A549 (cell line): ENCODE measurements around the gene FPR1. TPM values are rescaled to one million over a fixed set of nuclear protein-coding genes. Genes with fewer than 3 reads are reported as not detected.

Experiments used
- ATAC-seq, 2 experiments: fragments of 200-7000 bp in 1 of 2; fragments of >200 bp in 1 of 2; cut with Nextera tagmentation in 1 of 2; cut with Tn5 transposase in 1 of 2; 3 replicates each; pipeline versions ENCODE4 v1.8.0 to v1.9.1; 2018 to 2020; ENCODE audit warnings: mild to moderate bottlenecking in 1 of 2, moderate library complexity in 1 of 2
- CTCF ChIA-PET: fragments of 300-600 bp; sonication (Branson Sonifier 250); formaldehyde crosslinking; extraction: SDS; loops from one replicate; lab custom pipeline; 2021; ENCODE audit warnings: antibody characterized with exemption, inconsistent platforms; lab: Yijun Ruan, JAX
- POLR2A ChIA-PET: fragments of 350-600 bp; formaldehyde crosslinking; extraction: SDS; loops from one replicate; lab custom pipeline; 2021; ENCODE audit warnings: antibody characterized with exemption, inconsistent platforms; lab: Yijun Ruan, JAX
- DNase-seq, 2 experiments: peaks; one replicate each; pipeline versions ENCODE4 v3.0.0 to v3.0.0-alpha.2; 2011 to 2016; ENCODE audit warnings: low read depth in 1 of 2, low spot score in 1 of 2
- FAIRE-seq: peaks from 2 replicates; lab custom pipeline; 2011; peaks lifted over from hg19 to GRCh38; lab: Jason Lieb, UNC
- H3K27ac ChIP-seq, 2 experiments: fragments of >200 bp; sonication (Bioruptor Twin); formaldehyde crosslinking; 3 replicates each; pipeline ENCODE4 v1.5.1; 2016 to 2017
- H3K4me1 ChIP-seq: fragments of >200 bp; sonication (Bioruptor Twin); formaldehyde crosslinking; 3 replicates; pipeline ENCODE4 v1.6.1; 2016
- H3K4me2 ChIP-seq: fragments of >200 bp; sonication (Bioruptor Twin); formaldehyde crosslinking; 3 replicates; pipeline ENCODE4 v1.6.1; 2016
- H3K4me3 ChIP-seq: fragments of >200 bp; sonication (Bioruptor Twin); formaldehyde crosslinking; 3 replicates; pipeline ENCODE4 v1.5.1; 2016
- H3K9me3 ChIP-seq: fragments of >200 bp; sonication (Bioruptor Twin); formaldehyde crosslinking; 3 replicates; pipeline ENCODE4 v1.6.1; 2016
- BHLHE40 ChIP-seq: IDR thresholded peaks from 2 replicates; pipeline ENCODE4 v1.6.1; 2012; ENCODE audit warnings: low read depth, low read length, inconsistent platforms
- CHD2 ChIP-seq: fragments of 150-350 bp; IDR thresholded peaks from 2 replicates; pipeline ENCODE4 v1.6.1; 2014; ENCODE audit warnings: low read length; ENCODE audit not compliant: partially characterized antibody
- CHD4 ChIP-seq: fragments of 200-600 bp; sonication (generic); IDR thresholded peaks from 2 replicates; pipeline ENCODE4 v1.6.1; 2016; ENCODE audit warnings: antibody characterized with exemption, mild to moderate bottlenecking, borderline replicate concordance
- E2F6 ChIP-seq: IDR thresholded peaks from 2 replicates; pipeline ENCODE4 v1.6.1; 2012; ENCODE audit warnings: low read depth, borderline replicate concordance
- EHMT2 ChIP-seq: fragments of 200-600 bp; sonication (generic); IDR thresholded peaks from 2 replicates; pipeline ENCODE4 v1.6.1; 2016; ENCODE audit warnings: antibody characterized with exemption, low read depth, mild to moderate bottlenecking, moderate library complexity
- FOSB ChIP-seq: fragments of 250-450 bp; sonication (Bioruptor Pico); IDR thresholded peaks from 2 replicates; pipeline ENCODE4 v1.5.0; 2020; ENCODE audit warnings: mild to moderate bottlenecking, moderate library complexity
- FOSL2 ChIP-seq, 2 experiments: fragments of 450-650 bp in 1 of 2; fragments of >200 bp in 1 of 2; sonication (Bioruptor Twin) in 1 of 2; formaldehyde crosslinking; IDR thresholded peaks; 2 replicates each; pipeline versions ENCODE4 v1.5.0 to v1.6.1; 2016 to 2020; ENCODE audit warnings: mild to moderate bottlenecking in 1 of 2, moderate library complexity in 1 of 2
- HOXA7 ChIP-seq: fragments of 250-450 bp; sonication (Bioruptor Pico); IDR thresholded peaks from 2 replicates; pipeline ENCODE4 v1.5.0; 2020; ENCODE audit warnings: mild to moderate bottlenecking, moderate library complexity
- HOXB5 ChIP-seq: fragments of 250-450 bp; sonication (Bioruptor Pico); IDR thresholded peaks from 2 replicates; pipeline ENCODE4 v1.5.0; 2020; ENCODE audit warnings: mild to moderate bottlenecking, moderate library complexity
- JUN ChIP-seq, 2 experiments: fragments of >200 bp; sonication (Bioruptor Twin); formaldehyde crosslinking; IDR thresholded peaks; 2 replicates in 1 of 2; 3 replicates in 1 of 2; pipeline ENCODE4 v1.6.1; 2016 to 2017
- JUNB ChIP-seq: fragments of >200 bp; sonication (Bioruptor Twin); formaldehyde crosslinking; IDR thresholded peaks from 2 replicates; pipeline ENCODE4 v1.6.1; 2016
- KDM1A ChIP-seq: fragments of 200-600 bp; sonication (generic); IDR thresholded peaks from 2 replicates; pipeline ENCODE4 v1.6.1; 2016; ENCODE audit warnings: low read depth, mild to moderate bottlenecking
- PHF8 ChIP-seq: fragments of 200-600 bp; sonication (generic); IDR thresholded peaks from 2 replicates; pipeline ENCODE4 v1.6.1; 2016; ENCODE audit warnings: low read depth, mild to moderate bottlenecking, antibody characterized with exemption, moderate library complexity, borderline replicate concordance
- POLR2A ChIP-seq: IDR thresholded peaks from 2 replicates; pipeline ENCODE4 v1.6.1; 2012; ENCODE audit warnings: mild to moderate bottlenecking, low read length
- RAD21 ChIP-seq, 2 experiments: fragments of >200 bp in 1 of 2; sonication (Bioruptor Twin) in 1 of 2; formaldehyde crosslinking in 1 of 2; IDR thresholded peaks in 1 of 2; conservative IDR thresholded peaks in 1 of 2; 2 replicates in 1 of 2; 3 replicates in 1 of 2; pipeline ENCODE4 v1.6.1; 2012 to 2018; ENCODE audit warnings: inconsistent platforms in 1 of 2
- RCOR1 ChIP-seq: fragments of 150-350 bp; IDR thresholded peaks from 2 replicates; pipeline ENCODE4 v1.6.1; 2014; ENCODE audit warnings: antibody characterized with exemption, low read length, low read depth
- RNF2 ChIP-seq: fragments of 200-600 bp; sonication (generic); IDR thresholded peaks from 2 replicates; pipeline ENCODE4 v1.6.1; 2016; ENCODE audit warnings: low read depth, mild to moderate bottlenecking, antibody characterized with exemption, moderate library complexity, borderline replicate concordance
- TP53 ChIP-seq: fragments of 250-450 bp; sonication (Bioruptor Pico); IDR thresholded peaks from 2 replicates; pipeline ENCODE4 v1.5.0; 2021; ENCODE audit warnings: mild to moderate bottlenecking, moderate library complexity
- ZNF302 ChIP-seq: fragments of 250-450 bp; sonication (Bioruptor Pico); IDR thresholded peaks from 2 replicates; pipeline ENCODE4 v1.9.0; 2021; ENCODE audit warnings: inconsistent platforms, mild to moderate bottlenecking, moderate library complexity
- ZSCAN20 ChIP-seq: fragments of 250-450 bp; sonication (Bioruptor Pico); IDR thresholded peaks from 2 replicates; pipeline ENCODE4 v1.8.0; 2022; ENCODE audit warnings: mild to moderate bottlenecking, moderate library complexity
- WGBS: methylation state at CpG from one replicate; pipeline ENCODE4 v1.1.6; 2017; ENCODE audit errors: missing lambda C conversion rate; 5-methylcytosine and 5-hydroxymethylcytosine counted together
- polyA plus RNA-seq, 4 experiments: library from polyadenylated mRNA; depleted of rRNA in 3 of 4; stranded (reverse); fragments of >200 nt; fragmentation: RNase III in 1 of 4; extraction: RNeasy Plus Mini Kit Qiagen cat#74134 plus additional on column Dnase treatment in 1 of 4; gene quantifications; 2 replicates in 3 of 4; 3 replicates in 1 of 4; pipeline ENCODE4 v1.2.3, GENCODE V29; 2011 to 2017
- TF ChIP-seq, protein P1 (sequence below): IDR thresholded peaks from 2 replicates; pipeline ENCODE4 v1.6.1; 2012
- TF ChIP-seq, protein P2 (sequence below): IDR thresholded peaks from 2 replicates; pipeline ENCODE4 v1.6.1; 2012
- TF ChIP-seq, protein P3 (sequence below): fragments of 450-650 bp; IDR thresholded peaks from 2 replicates; pipeline ENCODE4 v1.6.1; 2014; ENCODE audit warnings: antibody characterized with exemption

FPR1 gene
- polyA plus RNA-seq, 2 of the 4 experiments (the other 2 are of a cell fraction), result not detected

DNA sequence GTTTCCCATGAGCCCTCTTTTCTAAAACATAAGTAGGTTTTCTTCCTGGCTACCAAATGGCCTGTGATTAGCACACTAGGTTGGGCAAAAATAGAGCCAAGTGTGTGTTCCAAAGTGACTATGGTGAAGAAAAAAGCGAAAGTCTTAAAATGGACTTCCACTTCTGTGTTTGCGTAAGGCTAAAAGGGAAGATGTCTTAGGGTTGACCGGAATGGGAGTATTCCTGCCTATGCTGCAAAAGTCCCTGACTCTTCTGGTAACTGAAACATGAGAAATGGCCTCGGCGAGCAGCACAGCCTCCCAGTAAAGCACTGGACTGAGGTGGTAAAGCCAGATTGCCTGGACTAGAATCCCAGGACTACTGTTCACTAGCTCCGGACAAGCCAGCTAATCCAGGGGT, 2.4 kb upstream of the FPR1 start:
- FAIRE-seq (no peak), ATAC-seq (no peak), DNase-seq (no peak)
- Histone ChIP-seq H3K9me3 (peaks cover 18% of the 10 kb centered on the region), H3K27ac (no peak overlapping the region), H3K4me2 (no peak overlapping the region), H3K4me3 (no peak overlapping the region), H3K4me1 (no peaks in the 10 kb centered on the region)
- POLR2A ChIA-PET, result no interaction called here
- TF ChIP-seq BHLHE40, result no peak
- TF ChIP-seq HOXA7 (CRISPR knock-in tag), result no peak
- TF ChIP-seq CHD4, result no peak
- TF ChIP-seq, protein P1, sequence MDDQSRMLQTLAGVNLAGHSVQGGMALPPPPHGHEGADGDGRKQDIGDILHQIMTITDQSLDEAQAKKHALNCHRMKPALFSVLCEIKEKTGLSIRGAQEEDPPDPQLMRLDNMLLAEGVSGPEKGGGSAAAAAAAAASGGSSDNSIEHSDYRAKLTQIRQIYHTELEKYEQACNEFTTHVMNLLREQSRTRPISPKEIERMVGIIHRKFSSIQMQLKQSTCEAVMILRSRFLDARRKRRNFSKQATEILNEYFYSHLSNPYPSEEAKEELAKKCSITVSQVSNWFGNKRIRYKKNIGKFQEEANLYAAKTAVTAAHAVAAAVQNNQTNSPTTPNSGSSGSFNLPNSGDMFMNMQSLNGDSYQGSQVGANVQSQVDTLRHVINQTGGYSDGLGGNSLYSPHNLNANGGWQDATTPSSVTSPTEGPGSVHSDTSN, result no peak
- TF ChIP-seq CHD2, result no peak
- no peak for TF ChIP-seq TP53 (CRISPR knock-in tag)
- TF ChIP-seq, protein P2, sequence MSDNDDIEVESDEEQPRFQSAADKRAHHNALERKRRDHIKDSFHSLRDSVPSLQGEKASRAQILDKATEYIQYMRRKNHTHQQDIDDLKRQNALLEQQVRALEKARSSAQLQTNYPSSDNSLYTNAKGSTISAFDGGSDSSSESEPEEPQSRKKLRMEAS, result no peak
- no peak for TF ChIP-seq JUNB
- TF ChIP-seq POLR2A, result no peak
- no peak for TF ChIP-seq ZNF302 (CRISPR knock-in tag)
- no peak for TF ChIP-seq RCOR1
- TF ChIP-seq KDM1A, result no peak
- TF ChIP-seq, protein P3, sequence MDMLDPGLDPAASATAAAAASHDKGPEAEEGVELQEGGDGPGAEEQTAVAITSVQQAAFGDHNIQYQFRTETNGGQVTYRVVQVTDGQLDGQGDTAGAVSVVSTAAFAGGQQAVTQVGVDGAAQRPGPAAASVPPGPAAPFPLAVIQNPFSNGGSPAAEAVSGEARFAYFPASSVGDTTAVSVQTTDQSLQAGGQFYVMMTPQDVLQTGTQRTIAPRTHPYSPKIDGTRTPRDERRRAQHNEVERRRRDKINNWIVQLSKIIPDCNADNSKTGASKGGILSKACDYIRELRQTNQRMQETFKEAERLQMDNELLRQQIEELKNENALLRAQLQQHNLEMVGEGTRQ, result no peak
- no peak for TF ChIP-seq RAD21 (conservative IDR thresholded peaks at IDR 0.05 in 1 of 2, IDR thresholded peaks at IDR 0.05 in 1 of 2)
- TF ChIP-seq ZSCAN20 (CRISPR knock-in tag), result no peak
- no peak for TF ChIP-seq E2F6
- TF ChIP-seq HOXB5 (CRISPR knock-in tag), result no peak
- TF ChIP-seq JUN (IDR thresholded peaks at IDR 0.05), result no peak
- 17% methylated on average over 6 of the region's 6 CpGs for WGBS
- CTCF ChIA-PET, result interaction anchor here (1.5 kb wide), 1 partner anchor 24 kb away, joined by 6 read pairs; no protein-coding TSS in a partner anchor

GRCh38 chr19:51750400-51751094, 1.1 kb downstream of the FPR1 start:
- WGBS, result 11% methylated on average over 7 of the region's 7 CpGs
- Histone ChIP-seq H3K27ac (no peak overlapping the region), H3K4me1 (no peaks in the 10 kb centered on the region), H3K4me2 (no peak overlapping the region), H3K9me3 (peaks cover 27% of the 10 kb centered on the region; the same call in 2 of the 3 replicates), H3K4me3 (no peak overlapping the region)
- no peak for FAIRE-seq
- no peak for ATAC-seq
- ChIA-PET POLR2A (no interaction called here), CTCF (interaction anchor here (0.9 kb wide), 1 partner anchor 56 kb away, joined by 3 read pairs; no protein-coding TSS in a partner anchor)
- no peak for TF ChIP-seq RCOR1
- TF ChIP-seq ZNF302 (CRISPR knock-in tag), result no peak
- TF ChIP-seq RNF2, result no peak
- no peak for TF ChIP-seq PHF8
- no peak for TF ChIP-seq EHMT2
- no peak for TF ChIP-seq HOXB5 (CRISPR knock-in tag)
- no peak for TF ChIP-seq FOSB (CRISPR knock-in tag)
- no peak for TF ChIP-seq FOSL2 (IDR thresholded peaks at IDR 0.05)
- TF ChIP-seq FOSL2 (CRISPR knock-in tag; IDR thresholded peaks at IDR 0.05), result no peak
- DNase-seq, result no peak
